Urinary bladder (tissue), 4 donors: ENCODE results near the gene BEX4. TPM values are rescaled to one million over a fixed set of nuclear protein-coding genes. Genes with fewer than 3 reads are reported as not detected.
"Not testable (repeated sequence)": the region's sequence is repeated elsewhere in the genome, so short reads cannot be mapped to it uniquely, and the experiment has no call there.

Source experiments
- DNase-seq: peaks from one replicate; pipeline ENCODE4 v3.0.0-alpha.2; 2015; ENCODE audit errors: extremely low spot score
- H3K27ac ChIP-seq: one replicate; pipeline ENCODE4 v1.5.1; 2013; ENCODE audit warnings: low read depth, mild to moderate bottlenecking, moderate library complexity
- H3K36me3 ChIP-seq: one replicate; pipeline ENCODE4 v1.6.1; 2013; ENCODE audit warnings: mild to moderate bottlenecking, moderate library complexity; ENCODE audit not compliant: insufficient read depth
- H3K4me1 ChIP-seq: one replicate; pipeline ENCODE4 v1.6.1; 2013; ENCODE audit warnings: mild to moderate bottlenecking, moderate library complexity; ENCODE audit not compliant: insufficient read depth
- H3K4me3 ChIP-seq: one replicate; pipeline ENCODE4 v1.5.1; 2013; ENCODE audit warnings: low read depth, low read length
- WGBS: extraction: QIAGEN DNeasy Blood & Tissue Kit; methylation state at CpG from one replicate; pipeline ENCODE4 v1.1.7; 2013; 5-methylcytosine and 5-hydroxymethylcytosine counted together
- polyA plus RNA-seq: library from polyadenylated mRNA; stranded (reverse); fragments of 200-250 nt; gene quantifications from one replicate; pipeline ENCODE4 v1.2.3, GENCODE V29; 2013
- total RNA-seq: library from RNA; depleted of rRNA; stranded (reverse); fragments of >200 nt; gene quantifications from one replicate; pipeline ENCODE4 v1.2.3, GENCODE V29; 2014
- donor health status: healthy with polysubstance abuse.
- donor health status: healthy.

BEX4 gene
- 49.5 TPM for total RNA-seq
- polyA plus RNA-seq, result 68.9 TPM

- Histone ChIP-seq H3K4me3 (peak within 1 kb of the TSS; percentile 83), H3K36me3 (no peaks in the 10 kb centered on the region), H3K27ac (peak within 1 kb of the TSS; percentile 92), H3K4me1 (no peaks in the 10 kb centered on the region)
- peak; percentile 57 for DNase-seq
- WGBS, result 0% methylated on average over 45 of the region's 45 CpGs
Observed at GRCh38 chrX:103214870-103215424, at the start of gene BEX4. Gene BEX4 (plus strand): TSS chrX:103215108. CDS start chrX:103216154, 1,046 bp downstream.

DNA sequence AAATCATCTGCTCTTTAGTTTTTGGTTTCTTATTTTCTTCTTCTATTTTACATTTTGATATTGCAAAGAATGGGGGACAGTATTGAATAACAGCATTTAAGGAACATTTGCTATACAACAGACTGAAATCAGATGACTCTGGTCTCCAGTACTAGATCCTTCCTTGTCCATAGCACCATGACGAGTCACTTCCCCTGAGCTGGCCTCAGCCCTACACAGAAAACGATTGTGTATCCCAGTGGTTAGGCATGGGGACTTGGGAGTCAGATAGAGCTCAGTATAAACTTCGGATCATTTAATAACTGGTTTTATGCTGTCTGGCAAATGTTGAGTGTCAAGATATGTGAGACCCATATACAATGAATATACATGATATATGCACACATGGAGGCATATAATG, 44.7 kb upstream of the BEX4 start:
- H3K36me3 ChIP-seq, result no peaks in the 10 kb centered on the region
- 82% methylated on average over 3 of the region's 3 CpGs for WGBS
- no peak overlapping the region for H3K4me3 ChIP-seq
- H3K4me1 ChIP-seq, result no peaks in the 10 kb centered on the region
- no peak for DNase-seq
- no peak overlapping the region for H3K27ac ChIP-seq

- no peak for DNase-seq
- H3K27ac ChIP-seq, result no peak overlapping the region
- whole genome bisulfite sequencing, result 57% methylated on average over 2 of the region's 2 CpGs
- no peaks in the 10 kb centered on the region for H3K36me3 ChIP-seq
- H3K4me1 ChIP-seq, result no peaks in the 10 kb centered on the region
- no peak overlapping the region for H3K4me3 ChIP-seq
Observed at GRCh38 chrX:103171353-103171752, 43.6 kb upstream of the BEX4 start.

DNA sequence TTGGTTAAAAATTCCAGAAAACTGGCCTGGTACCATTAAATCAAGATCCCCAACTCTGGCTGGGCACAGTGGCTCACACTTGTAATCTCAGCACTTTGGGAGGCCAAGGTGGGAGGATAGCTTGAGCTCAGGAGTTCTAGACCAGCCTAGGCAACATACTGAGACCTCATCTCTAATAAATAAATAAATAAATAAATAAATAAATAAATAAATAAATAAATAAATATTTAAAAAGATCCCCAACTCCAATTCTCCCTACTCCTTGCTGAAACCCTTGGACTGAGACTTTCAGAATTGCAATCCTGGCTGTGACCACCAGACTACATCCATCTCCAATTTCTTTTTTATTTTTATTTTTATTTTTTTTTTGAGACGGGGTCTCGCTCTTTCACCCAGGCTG, 39.7 kb upstream of the BEX4 start:
- 97% methylated on average over 2 of the region's 2 CpGs for WGBS
- H3K4me1 ChIP-seq, H3K4me3 ChIP-seq, H3K36me3 ChIP-seq, DNase-seq, H3K27ac ChIP-seq: not testable (repeated sequence)

DNA sequence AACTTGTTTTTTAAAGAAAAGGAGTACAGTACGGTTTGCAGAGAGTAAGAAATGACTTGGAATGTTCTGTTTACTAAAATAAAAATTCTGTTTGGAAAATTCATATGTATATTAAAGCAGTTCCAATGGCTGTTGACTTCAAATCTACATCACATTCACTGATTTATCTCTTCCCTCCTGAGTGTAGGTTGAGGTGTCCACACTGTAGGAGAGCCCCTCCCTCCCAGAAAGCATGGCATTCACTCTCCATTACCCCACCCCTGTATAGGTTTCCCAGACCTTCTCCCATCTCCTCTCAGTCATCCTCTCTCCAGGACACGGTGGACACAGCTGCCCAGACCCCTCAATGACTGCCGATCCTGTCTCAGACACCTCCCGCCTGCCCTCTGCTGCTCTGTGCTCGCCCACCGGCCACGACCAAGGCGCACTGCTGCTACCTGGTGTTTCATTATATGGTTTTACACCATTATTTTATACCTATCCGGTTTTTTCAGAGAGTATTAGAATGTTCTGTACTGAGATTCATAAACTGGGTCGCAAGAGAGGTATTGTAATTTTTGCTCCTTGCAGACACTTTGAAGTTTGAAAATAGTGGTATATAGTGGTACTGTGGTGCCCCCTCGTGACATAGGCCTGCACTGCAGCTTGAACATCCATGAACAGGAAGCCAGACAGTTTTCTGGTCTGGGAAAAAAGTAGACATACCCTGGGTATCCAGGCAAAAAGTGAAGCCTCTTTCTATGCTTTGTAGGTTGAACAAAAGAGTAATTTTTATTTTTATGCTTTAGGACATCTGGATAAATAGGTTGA, 38.8 kb upstream of the BEX4 start:
- Histone ChIP-seq H3K4me1 (no peaks in the 10 kb centered on the region), H3K4me3 (no peak overlapping the region), H3K27ac (no peak overlapping the region), H3K36me3 (no peaks in the 10 kb centered on the region)
- no peak for DNase-seq
- WGBS, result 12% methylated on average over 11 of the region's 11 CpGs

DNA sequence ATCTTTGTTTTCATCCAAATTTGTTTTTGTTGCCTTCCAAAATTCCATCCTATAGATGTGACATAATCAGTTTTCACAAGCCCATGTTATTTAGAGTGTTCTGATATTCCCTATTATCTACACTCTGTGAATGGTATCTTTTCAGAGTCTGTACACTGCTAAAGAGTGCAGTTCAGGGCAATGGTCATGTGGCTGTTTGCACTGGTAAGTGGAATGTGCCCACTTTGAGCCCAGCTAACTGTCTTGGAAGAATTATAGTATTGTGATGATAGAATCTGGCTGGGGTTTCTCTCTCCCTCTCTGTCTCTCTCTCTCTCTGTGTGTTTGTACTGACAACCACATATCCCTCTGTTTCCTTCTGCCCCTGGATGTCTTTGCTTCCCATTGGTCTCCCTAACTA, 37.4 kb upstream of the BEX4 start:
- DNase-seq, result no peak
- Histone ChIP-seq H3K4me3 (no peak overlapping the region), H3K4me1 (no peaks in the 10 kb centered on the region), H3K36me3 (no peaks in the 10 kb centered on the region), H3K27ac (no peak overlapping the region)

GRCh38 chrX:103183912-103184311, 31.0 kb upstream of the BEX4 start:
- WGBS, result 23% methylated on average over 9 of the region's 9 CpGs
- Histone ChIP-seq H3K4me3 (no peak overlapping the region), H3K27ac (no peak overlapping the region), H3K36me3 (no peaks in the 10 kb centered on the region), H3K4me1 (no peaks in the 10 kb centered on the region)
- DNase-seq, result no peak

- WGBS, result 86% methylated on average over 1 of the region's 1 CpG
- Histone ChIP-seq H3K27ac (no peak overlapping the region), H3K4me1 (no peaks in the 10 kb centered on the region), H3K36me3 (no peaks in the 10 kb centered on the region), H3K4me3 (no peak overlapping the region)
- no peak for DNase-seq
Observed at GRCh38 chrX:103187953-103188475, 26.9 kb upstream of the BEX4 start.

GRCh38 chrX:103197721-103198306, 17.1 kb upstream of the BEX4 start:
- no peak overlapping the region for H3K4me3 ChIP-seq

GRCh38 chrX:103198668-103199067, 16.2 kb upstream of the BEX4 start:
- H3K27ac ChIP-seq, H3K4me1 ChIP-seq, H3K36me3 ChIP-seq, DNase-seq, H3K4me3 ChIP-seq: not testable (repeated sequence)
- WGBS, result 95% methylated on average over 4 of the region's 4 CpGs

More at GRCh38 chrX:103197721-103198306, 17.1 kb upstream of the BEX4 start:
- Histone ChIP-seq H3K4me1 (no peaks in the 10 kb centered on the region), H3K27ac (no peak overlapping the region), H3K36me3 (no peaks in the 10 kb centered on the region)
- whole genome bisulfite sequencing, result 82% methylated on average over 2 of the region's 2 CpGs
- DNase-seq, result no peak

- no peak overlapping the region for H3K27ac ChIP-seq
- DNase-seq, result no peak
- 31% methylated on average over 3 of the region's 3 CpGs for WGBS
Observed at GRCh38 chrX:103201041-103201440, 13.9 kb upstream of the BEX4 start.

GRCh38 chrX:103210056-103210455, 4.9 kb upstream of the BEX4 start:
- DNase-seq, result no peak
- Histone ChIP-seq H3K4me1 (no peaks in the 10 kb centered on the region), H3K27ac (no peak overlapping the region), H3K36me3 (no peaks in the 10 kb centered on the region), H3K4me3 (no peak overlapping the region)
- 87% methylated on average over 5 of the region's 5 CpGs for WGBS

More at GRCh38 chrX:103201041-103201440, 13.9 kb upstream of the BEX4 start:
- Histone ChIP-seq H3K36me3 (no peaks in the 10 kb centered on the region), H3K4me1 (no peaks in the 10 kb centered on the region), H3K4me3 (no peak overlapping the region)

GRCh38 chrX:103211012-103211715, 3.7 kb upstream of the BEX4 start:
- no peak for DNase-seq
- 26% methylated on average over 7 of the region's 7 CpGs for WGBS
- H3K4me3 ChIP-seq, result no peak overlapping the region

More at GRCh38 chrX:103211012-103211715, 3.7 kb upstream of the BEX4 start:
- Histone ChIP-seq H3K4me1 (no peaks in the 10 kb centered on the region), H3K27ac (no peak overlapping the region), H3K36me3 (no peaks in the 10 kb centered on the region)
